HTERT RPE-1 (cell line): ENCODE data around the gene PNCK.
"Not testable (repeated sequence)": the region's sequence is repeated elsewhere in the genome, so short reads cannot be mapped to it uniquely, and the experiment has no call there.

ENCODE experiments used
- in situ Hi-C: fragments of 300-500 bp; cut with MboI; formaldehyde crosslinking; loops from 4 replicates; pipeline ENCODE4 v1.14.3; 2020; ENCODE audit warnings: low sequenced_read_pairs

The PNCK gene

DNA sequence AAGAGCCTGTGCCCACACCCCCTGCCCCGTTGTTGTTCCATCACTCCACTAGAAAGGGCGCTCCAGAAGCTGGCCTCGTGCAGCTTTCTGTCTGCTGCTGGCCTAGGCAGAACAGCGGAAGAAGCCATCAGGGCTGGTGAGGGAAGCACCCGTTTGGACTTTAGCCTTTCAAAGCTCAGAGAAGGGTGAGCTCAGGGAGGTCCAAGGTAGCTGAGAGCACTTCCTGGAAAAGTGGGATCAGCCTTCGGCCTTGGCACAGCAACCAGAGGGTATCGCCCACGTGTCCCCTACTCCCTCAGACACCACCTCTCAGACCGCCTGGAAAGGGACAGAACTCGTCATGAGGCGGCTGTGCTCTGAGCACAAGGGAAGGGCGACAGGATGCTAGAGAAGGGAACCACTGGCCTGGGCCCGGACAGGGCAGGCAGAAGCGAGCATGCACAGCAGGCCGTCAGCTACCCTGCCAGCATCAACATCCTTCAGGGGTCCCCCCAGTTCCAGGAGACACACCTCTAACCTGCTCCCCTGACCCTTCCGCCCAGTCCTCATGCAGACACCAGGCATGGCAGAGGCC, 25.7 kb upstream of the PNCK start:
- in situ Hi-C loops = not testable (repeated sequence)

DNA sequence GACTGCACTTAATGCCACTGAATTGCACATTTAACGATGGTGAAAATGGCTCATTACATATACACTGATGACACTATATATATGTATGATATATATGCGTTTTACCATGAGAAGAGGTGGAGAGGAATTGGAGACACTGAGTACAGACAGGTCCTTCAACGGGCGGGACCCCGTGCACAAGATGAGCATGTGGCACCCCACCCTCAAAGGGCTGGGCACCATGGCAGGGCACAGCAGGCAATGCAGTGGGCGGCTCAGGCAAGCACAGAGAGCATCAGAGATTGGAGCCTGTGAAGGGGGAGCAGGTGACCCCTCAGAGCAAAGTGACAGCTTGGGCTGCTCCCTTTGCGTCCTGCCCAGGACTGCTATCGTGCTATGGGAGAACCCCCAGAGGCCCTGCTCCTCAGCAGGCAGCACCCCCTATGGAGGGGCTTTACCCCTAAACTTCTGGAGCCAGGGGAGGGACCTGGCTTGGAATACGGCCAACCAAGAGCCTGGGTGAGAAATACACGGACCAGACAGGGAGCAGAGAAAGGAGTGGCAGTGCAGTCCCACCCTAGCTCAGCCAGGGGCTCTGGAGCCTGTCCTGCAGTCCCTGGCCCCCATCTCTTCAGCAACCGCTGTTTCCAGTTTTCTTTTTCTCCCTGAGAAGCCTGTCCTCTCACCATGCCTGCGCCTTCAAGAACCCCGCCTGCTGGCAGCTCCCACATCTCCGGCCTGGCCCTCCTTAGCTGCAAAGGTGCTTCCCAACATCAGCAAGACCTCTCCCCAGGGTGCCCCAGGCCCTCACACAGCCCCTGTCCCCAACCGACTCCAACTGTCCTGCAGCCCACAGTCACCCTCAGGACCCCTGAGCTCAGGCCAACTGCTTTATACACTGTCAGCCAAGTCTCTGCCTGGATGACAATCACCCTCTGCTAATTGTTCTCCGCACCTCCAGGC, 24.6 kb upstream of the PNCK start:
- in situ Hi-C loops = no loop called here

DNA sequence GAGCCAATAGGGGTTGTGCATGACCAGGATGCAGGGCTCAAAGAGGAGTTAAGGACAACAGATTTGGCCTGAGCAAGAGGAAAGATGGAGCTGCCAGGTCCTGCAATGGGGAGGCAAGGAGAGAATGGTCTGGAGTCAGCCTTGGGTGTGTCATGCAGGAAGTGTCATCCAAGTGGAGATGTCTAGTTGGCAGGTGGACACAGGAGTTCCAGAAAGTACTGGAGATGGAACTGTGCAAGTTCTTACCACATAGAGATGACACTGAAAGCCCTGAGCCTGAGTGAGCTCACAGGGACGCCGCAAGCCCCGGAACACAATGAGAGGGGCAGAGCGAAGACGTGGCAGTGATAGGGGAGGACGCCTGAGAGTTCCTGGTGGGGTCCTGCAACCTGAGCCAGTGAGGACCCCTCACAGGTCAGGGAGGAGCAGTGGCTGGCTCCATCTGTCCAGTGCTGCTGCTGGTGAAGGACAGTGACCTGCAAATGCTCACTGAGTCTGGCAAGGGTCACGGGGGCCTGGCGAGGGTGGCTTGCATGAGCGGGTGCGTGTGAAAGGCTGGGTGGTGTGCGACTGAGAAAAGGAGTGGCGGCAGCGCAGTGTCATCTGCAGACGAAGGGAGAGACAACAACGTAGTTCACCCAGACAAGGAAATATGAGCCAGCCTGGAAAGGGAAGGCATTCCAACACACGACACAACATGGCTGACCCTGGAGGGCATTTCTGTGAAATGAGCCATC, 23.5 kb upstream of the PNCK start:
- in situ Hi-C loops = not testable (repeated sequence)

DNA sequence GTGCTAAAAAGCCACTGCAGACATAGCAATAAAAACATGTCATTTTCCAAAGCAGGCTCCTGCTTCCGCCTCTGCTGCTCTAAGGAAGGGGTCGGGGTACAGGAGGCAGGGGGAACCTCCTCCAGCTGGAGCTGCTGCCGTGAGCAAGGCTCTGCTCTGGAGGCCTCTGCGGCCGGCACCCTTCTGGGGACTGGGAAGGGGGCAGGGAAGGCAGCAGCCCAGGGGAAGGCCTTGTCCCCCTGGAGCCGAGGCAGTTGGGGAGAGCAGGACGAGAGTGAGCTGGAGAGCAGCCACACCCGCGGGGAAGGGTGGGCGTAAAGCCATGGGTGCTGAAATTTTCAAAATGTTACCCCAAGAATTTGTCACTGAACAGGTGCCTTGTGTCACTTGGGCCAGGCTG, 22.9 kb upstream of the PNCK start:
- in situ Hi-C loops = not testable (repeated sequence)

DNA sequence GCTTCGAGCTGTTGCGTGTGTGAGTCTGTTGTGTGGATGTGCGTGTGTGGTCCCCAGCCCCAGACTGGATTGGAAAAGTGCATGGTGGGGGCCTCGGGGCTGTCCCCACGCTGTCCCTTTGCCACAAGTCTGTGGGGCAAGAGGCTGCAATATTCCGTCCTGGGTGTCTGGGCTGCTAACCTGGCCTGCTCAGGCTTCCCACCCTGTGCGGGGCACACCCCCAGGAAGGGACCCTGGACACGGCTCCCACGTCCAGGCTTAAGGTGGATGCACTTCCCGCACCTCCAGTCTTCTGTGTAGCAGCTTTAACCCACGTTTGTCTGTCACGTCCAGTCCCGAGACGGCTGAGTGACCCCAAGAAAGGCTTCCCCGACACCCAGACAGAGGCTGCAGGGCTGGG, 22.5 kb upstream of the PNCK start:
- in situ Hi-C loops = no loop called here

DNA sequence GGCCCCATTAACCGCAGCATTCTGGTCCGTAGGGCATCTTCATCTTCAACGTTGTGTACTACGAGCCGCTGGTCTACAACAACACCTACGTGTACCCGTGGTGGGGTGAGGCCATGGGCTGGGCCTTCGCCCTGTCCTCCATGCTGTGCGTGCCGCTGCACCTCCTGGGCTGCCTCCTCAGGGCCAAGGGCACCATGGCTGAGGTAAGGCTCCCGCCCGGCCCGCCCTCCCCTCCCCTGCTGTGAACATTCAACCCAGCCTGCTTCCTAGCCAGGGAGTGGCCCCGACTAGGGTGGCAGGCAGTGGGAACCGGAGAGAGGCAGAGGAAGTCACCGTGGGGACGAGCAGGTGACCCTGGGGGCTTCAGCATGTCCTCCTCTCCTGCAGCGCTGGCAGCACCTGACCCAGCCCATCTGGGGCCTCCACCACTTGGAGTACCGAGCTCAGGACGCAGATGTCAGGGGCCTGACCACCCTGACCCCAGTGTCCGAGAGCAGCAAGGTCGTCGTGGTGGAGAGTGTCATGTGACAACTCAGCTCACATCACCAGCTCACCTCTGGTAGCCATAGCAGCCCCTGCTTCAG, 21.2 kb upstream of the PNCK start:
- in situ Hi-C loops = no loop called here

DNA sequence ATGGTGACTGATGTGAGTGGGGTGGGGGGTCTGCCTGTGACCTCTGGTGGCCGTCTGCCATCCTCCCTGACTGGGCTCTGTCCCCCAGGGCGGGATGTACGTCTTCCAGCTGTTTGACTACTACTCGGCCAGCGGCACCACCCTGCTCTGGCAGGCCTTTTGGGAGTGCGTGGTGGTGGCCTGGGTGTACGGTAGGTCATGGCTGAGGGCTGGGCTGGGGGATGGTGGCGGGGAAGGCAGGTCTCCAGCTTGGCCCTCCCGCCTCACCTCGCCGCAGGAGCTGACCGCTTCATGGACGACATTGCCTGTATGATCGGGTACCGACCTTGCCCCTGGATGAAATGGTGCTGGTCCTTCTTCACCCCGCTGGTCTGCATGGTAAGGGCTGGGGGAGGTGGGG, 20.6 kb upstream of the PNCK start:
- in situ Hi-C loops = not testable (repeated sequence)

DNA sequence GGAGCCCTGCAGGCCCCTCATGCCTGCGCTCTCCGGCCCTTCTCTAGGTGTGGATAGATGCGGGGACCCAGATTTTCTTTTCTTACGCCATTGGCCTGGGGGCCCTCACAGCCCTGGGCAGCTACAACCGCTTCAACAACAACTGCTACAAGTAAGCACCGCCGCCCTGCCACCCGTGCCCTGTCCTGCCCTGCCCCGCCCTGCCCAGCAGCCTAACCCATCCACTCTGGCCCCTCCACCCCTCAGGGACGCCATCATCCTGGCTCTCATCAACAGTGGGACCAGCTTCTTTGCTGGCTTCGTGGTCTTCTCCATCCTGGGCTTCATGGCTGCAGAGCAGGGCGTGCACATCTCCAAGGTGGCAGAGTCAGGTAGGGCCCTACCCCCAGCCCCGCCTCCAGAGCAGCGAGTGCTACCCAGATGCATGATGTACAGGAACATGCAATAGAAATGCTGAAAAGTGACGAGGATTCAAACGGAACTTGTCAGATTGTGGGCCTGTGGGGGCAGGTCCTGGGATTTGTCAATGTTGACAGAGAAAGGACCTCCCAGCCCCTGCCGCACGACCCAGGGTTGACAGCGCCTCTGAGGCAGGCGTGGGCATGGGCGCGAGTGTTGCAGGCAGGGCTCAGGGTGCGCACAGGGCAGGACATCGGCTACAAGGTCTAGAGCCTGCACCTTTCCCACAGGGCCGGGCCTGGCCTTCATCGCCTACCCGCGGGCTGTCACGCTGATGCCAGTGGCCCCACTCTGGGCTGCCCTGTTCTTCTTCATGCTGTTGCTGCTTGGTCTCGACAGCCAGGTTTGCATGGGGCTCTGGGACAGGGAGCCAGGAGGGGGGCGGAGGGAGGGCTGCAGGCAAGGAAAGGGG, 19.8 kb upstream of the PNCK start:
- in situ Hi-C loops = no loop called here

DNA sequence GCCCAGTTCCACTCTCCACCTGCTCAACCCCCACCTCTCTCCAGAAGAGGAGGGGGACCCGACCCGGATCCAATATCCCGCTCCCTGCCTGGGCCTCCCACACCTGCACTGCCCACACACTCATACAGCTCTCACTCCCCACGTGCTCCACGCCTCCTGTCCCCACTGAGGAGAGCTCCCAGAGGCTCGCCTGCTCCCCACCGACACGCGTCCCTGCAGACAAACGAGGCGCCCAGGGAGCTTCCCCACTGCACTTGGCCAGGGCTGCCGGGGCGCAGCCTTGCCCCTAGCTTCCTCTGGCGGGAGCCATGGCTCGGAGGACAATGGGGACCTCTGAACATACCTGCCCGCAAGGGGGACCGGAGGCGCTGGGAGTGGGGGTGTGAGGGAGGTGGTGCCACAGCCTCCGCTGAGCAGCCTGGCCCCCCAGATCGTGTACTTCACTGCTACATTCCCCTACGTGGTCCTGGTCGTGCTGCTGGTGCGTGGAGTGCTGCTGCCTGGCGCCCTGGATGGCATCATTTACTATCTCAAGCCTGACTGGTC, 19.1 kb upstream of the PNCK start:
- in situ Hi-C loops = no loop called here

DNA sequence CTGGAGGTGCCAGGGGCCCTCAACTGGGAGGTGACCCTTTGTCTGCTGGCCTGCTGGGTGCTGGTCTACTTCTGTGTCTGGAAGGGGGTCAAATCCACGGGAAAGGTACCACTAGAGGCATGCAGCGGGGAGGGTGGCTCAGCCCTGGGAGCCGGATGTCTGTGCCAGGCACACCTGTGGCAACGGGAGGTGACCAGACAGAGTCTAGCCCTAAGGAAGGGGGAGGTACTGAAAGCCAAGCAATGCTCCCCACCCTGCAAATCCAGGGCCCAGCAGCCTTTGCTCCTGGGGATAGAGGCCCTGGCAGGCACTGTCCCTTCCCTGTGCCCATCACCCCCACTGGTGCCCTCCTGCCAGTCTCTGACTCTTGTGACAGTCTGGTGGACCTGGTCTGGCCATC, 18.4 kb upstream of the PNCK start:
- in situ Hi-C loops = no loop called here

DNA sequence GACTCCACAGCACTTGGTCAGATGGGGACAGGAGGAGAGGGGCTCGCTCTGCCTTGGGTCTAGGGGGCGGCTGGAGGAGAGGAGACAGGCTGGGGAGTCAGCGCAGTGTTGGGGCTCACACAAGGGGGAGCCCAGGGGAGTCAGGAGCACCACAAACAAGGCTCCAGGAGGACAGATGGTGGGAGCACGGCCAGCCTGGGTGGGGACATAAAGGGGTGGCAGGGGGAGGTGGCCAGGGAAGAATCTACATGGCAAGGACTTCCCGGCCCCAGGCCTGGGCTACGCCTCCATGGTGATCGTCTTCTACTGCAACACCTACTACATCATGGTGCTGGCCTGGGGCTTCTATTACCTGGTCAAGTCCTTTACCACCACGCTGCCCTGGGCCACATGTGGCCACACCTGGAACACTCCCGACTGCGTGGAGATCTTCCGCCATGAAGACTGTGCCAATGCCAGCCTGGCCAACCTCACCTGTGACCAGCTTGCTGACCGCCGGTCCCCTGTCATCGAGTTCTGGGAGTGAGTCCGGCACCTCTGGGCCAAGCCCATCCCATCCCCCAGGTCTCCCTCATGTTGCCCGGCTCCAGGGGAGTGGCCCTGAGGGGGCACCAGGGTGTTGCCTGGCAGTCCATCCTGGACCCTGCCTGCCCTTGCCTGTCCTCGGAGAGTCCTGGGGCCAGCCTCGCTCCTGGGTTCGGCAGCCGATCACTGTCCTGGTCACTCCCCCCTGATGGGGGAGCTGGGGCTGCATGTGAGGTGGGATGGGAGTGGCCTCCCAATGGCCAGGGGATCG, 17.6 kb upstream of the PNCK start:
- in situ Hi-C loops = not testable (repeated sequence)

DNA sequence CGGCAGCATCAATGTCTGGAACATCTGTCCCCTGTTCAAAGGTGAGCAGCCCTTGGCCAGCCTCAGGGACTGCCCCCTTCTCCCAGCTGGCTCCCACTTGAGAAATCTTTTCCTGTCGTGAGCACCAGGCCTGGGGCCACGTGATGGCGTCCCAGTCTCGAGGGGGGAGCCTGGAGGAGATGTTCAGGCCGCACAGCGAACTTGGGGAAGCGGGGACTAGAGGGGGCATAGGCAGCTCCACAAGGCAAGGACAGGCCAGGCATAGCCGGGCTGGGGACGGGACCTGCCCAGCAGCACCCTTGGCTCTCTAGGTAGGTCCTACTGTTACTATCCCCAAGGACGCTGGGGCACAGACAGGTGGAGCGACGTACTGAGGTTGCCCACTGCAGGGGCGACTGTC, 16.9 kb upstream of the PNCK start:
- in situ Hi-C loops = no loop called here

DNA sequence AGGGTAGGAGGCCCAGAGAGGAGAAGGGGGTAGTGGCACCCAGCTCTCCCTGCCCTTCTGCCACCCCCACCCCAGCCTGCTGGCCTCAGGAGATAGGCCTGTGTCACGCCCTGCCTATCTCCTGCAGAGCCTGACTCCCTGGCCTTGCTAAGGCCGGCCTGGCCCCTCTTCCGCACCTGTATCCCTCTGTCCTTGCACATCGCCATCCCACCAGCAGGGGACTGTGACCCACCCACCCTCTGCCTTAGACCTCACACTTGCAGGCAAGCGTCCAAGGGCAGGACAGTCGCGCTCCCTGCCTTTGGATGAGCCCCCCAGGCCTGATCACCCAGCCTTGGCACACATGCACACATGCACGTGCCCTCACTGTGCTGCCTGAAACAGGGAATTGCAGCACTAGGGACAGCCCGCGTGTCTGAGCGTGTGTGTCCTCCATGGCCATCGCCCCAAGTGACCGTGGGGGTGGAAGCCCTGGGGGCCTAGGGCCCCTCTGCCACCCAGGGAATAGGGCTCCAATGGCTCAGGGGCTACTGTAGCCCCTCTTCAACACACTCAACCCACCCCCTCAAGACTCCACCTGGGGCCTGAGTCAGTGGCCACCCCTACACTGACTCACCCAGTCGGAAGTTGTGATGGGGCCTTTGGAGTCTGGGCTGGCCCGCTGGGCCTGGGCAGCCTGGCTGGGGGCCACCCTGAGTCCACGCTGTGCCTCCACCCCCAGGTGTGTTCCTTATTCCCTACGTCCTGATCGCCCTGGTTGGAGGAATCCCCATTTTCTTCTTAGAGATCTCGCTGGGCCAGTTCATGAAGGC, 16.2 kb upstream of the PNCK start:
- in situ Hi-C loops = no loop called here

DNA sequence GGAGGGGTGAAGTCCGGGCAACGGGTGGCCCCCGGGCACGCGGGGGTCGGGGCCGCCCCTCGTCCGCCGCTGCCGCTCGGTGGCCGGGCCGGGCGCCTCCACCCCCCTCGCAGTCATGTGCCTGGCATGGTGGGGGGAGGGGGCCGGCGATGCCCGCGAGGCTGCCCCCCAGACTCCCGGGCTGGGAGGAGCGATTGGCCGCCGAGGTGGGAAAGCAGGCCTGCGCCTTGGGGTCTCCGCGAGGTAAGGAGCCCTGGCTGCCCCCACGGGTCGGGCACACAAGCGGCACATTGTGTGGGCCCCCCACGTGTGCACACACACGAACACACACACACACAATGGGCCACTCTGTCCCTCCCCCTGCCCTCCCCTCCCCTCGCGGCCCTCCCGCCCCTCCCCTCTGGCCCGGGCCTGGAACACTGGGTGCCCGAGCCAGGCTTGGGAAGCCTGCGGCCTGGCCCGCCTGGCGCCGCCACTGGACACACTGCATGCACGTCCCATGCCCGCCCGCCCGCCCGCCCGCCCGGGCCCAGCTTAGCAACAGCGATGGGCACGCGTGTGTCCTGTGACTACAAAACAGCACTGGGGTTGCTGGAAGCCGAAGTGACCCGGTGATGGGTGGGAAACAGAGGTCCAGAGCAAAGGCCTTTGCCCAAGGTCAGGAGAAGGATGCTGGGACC, 15.4 kb upstream of the PNCK start:
- in situ Hi-C loops = no loop called here

DNA sequence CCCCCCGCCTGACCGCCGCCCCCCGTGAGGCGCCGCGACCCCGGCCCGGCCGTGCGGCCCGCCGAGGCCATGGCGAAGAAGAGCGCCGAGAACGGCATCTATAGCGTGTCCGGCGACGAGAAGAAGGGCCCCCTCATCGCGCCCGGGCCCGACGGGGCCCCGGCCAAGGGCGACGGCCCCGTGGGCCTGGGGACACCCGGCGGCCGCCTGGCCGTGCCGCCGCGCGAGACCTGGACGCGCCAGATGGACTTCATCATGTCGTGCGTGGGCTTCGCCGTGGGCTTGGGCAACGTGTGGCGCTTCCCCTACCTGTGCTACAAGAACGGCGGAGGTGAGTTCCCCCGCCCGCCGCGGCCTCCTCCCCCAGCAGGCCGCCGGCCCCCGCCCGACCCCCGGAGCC, 14.9 kb upstream of the PNCK start:
- in situ Hi-C loops = no loop called here

DNA sequence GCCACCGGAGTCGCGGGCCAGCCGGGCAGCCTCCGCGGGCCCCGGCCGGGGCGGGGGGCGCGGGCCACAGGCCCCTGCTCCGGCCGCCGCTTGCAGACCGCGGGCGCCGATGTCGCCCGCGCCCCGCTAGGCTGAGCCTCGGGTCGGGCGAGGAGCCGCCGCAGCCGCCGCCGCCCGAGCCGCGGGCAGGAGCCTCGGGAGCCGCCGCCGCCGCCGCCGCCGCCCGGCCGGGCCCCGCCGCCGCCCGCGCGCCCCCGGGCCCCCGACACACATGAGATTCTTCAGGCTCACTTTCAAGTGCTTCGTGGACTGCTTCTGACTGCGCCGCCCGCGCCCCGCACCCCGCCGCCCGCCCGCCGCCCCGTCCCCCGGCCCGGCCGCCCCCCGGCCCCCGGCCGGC, 14.5 kb upstream of the PNCK start:
- in situ Hi-C loops = no loop called here

DNA sequence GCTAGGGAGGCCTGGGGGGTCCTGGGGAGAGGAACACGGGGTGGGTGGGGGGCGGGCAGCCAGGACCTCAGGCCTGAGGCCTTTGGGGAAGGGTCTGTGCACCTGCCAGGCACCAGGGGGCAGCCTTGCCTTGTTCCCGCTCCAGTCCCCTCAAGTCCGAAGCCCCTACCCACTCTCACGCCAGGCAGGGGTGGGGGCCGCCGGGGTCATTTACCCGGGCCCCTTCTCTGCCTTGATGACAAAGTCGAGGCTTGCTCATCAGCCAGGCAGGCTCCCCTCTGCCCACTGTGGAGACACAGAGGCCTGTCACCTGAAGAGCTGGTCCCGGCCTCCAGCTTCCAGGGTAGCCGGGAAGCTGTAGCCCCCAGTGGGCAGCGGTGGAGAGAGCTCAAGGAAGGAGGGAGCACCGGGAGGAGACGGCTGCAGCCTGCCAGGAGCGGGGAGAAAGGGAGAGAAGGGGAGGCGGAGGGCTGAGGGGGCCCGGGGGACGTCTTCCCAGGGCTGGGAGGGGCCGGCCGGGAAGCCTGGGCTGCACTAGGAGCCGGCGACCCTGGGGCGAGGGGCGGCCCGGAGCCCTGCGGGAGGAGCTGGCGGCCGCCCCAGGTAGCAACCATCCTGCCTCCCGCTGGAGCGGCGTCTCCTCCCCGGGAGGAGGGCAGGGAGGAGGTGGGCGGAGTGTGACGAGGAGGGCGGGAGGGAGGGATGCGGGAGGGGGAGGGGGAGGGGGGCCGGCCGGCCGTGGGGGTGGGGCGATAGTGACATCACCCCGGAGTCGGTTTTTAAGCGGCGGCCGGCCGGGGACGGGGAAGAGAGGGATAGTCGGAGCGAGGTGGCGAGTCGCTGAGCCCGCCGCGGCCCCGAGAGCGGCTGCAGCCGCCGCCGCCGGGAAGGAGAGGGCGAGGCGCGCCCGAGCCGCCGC, 13.8 kb upstream of the PNCK start, which contains the start of gene SLC6A8:
SLC6A8 (plus strand) TSS at position 806 of the 919 bp plus-strand sequence. CDS start 649 bp downstream, outside the sequence.
- in situ Hi-C loops = no loop called here
